GM18870 (cell line): ENCODE results near the gene MIGA2.

ENCODE experiments used
- ATAC-seq: cut with Tn5 transposase; IDR thresholded peaks from one replicate; pipeline ENCODE4 v1.9.1; 2021; ENCODE audit warnings: moderate library complexity; ENCODE audit not compliant: unreplicated experiment

Gene MIGA2

DNA sequence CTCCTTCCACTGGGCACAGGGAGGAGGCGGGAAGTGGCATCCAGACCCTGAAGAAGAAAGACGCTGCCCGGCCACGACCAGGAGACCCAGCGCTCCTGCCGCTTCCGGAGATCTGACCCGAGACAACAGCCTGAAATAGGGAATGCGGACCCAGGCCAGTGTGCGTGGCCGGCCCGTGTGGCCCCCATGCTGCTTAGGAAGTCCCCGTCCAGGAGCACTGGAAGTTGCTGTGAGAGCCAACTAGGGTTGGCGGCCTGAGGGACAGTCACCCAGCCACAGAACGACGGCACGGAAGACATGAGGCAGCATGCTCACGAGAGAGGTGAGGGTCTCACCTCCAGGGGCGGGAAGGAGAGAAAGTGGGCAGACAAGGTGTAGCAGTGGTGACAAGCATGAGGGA, 25.3 kb upstream of the MIGA2 start:
- ATAC-seq = no peak

GRCh38 chr9:129011761-129012181, 24.7 kb upstream of the MIGA2 start:
- no peak for ATAC-seq

DNA sequence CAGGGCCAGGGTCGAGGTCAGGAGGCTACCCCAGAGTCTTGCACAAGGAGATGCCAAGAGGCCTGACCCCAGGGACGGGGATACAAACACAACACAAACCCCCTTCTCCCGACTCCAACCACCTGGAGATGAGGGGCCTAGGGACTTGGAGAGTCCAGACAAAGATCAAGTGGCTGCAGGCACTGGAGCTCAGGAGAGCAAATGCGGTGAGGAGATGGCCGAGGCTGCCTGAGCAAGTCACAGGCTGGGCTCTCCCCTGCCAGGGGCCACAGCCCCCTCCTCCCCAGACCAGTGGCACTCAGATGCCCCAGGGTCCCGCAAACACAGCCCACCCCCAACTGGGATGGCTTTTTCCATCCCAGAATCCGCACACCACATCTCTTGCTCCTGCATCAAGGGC, 24.1 kb upstream of the MIGA2 start:
- no peak for ATAC-seq

- ATAC-seq = no peak
Observed at GRCh38 chr9:129012893-129013448, 23.5 kb upstream of the MIGA2 start.

DNA sequence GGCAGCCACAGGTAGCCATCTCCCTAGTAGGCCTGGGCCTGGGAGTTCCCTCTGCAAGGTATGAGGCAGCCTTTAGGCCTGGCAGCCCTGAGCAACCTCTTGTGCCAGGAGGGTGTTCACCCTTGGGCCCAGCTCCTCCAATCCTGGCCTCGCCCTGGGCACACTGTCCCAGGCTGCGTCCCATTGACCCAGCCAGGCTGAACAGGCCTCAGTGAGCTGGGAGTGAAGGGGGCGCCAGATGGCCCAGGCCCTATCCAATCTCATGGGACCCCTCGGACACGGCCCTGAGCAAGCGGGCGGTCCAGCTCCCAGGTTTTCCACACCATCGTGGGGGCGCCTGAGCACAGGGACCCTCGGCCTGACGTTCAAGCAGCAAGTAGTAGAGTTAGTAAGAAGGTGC, 22.8 kb upstream of the MIGA2 start:
- ATAC-seq = no peak

DNA sequence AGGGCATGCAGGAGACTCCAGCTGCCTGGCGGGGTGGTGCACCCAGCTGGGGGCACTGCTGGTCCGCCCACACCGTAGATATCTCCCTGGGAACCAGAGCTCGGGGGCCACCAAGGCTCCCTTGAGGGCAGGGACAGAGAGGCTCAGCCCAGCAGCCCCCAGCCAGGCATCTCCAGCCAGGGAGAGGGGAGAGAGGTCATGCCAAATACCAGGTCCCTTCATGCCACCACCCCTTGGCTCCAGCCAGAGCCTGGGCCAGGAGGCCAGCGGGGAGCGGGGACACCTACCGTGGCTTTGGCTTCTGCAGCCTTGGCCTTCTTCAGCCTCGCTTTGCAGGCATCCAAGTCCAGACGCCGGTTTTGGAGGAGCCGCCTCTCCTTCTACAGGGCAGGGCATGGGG, 22.3 kb upstream of the MIGA2 start:
- ATAC-seq = no peak

DNA sequence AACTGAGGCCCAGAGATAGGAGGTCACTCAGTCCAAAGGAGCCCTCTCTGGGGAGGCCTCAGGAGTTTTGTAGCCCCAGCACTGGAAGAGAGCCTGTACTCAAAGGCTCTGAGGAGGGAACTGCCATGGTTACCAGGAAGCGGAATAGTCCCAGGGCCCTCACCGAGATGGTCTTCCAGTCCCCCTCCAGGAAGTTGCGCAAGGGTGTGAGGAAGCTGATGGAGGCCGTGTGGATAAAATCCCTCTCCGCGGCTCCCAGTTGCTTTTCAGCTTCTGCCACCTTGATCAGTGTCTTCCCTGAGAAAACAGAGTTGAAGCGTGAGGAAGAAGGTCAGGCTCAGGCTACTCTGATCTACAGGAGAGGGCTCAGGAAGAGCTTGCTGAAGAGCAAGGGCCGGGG, 21.8 kb upstream of the MIGA2 start:
- ATAC-seq = no peak

DNA sequence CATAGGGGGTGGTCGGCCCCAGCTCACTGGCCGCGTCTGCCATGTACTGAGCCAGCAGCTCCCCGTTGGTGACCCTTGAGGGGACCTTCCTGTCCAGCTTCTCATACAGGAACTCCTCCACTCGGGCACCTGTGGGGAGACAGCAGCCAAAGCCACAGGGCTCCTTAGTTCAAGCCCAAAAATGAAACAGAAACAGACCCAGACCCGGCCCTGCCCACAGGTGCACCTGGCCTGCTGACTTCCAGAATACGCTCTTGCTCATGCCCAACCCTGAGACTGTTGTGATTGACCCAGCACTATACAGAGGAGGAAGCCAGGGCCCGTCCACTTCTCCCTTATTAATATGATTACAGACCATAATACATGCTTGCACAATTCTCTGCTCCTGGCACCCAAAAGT, 15.3 kb upstream of the MIGA2 start:
- no peak for ATAC-seq

- no peak for ATAC-seq
Observed at GRCh38 chr9:129022037-129022436, 14.4 kb upstream of the MIGA2 start.

DNA sequence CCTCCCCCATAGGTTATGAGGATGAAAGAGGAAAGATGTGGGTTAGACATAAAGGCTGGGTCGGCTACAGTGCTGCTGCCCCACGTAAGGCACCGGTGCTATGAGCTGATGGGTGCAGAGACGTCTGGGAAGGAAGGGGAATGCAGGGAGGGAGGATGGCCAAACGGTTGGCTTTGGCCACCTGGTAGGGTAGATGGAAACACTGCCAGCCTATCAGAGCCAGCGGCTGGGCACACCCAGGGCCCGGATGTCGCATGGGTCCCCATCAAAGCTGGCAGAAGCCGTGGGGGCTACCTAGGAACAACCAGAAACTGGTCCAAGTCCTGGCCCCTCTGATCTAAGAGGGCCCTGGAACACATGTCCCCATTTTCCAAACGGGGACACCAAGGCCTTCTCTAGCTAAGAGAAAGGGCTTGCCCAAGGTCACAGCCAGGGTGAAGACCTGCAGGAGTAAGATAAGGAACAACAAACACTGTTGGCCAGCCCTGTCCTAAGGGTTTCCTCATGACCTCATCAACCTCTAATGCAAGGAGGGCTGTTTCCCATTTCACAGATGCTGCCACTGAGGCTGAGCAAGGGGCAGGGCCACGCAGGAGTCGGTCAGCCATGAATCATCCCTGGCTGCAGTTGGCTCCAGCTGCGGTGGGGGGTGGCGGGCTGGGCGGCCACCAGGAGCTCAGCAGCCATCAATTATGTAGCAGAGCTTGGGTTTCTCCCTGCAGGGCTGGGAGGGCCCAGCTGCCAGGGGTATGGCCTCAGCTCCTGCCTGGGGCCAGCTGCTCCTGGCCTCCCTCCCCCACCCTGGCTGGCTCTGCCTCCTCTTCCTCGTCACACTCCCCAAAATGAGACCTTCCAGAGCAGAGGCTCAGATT, 13.2 kb upstream of the MIGA2 start:
- no peak for ATAC-seq

- no peak for ATAC-seq
Observed at GRCh38 chr9:129023908-129024233, 12.6 kb upstream of the MIGA2 start.

DNA sequence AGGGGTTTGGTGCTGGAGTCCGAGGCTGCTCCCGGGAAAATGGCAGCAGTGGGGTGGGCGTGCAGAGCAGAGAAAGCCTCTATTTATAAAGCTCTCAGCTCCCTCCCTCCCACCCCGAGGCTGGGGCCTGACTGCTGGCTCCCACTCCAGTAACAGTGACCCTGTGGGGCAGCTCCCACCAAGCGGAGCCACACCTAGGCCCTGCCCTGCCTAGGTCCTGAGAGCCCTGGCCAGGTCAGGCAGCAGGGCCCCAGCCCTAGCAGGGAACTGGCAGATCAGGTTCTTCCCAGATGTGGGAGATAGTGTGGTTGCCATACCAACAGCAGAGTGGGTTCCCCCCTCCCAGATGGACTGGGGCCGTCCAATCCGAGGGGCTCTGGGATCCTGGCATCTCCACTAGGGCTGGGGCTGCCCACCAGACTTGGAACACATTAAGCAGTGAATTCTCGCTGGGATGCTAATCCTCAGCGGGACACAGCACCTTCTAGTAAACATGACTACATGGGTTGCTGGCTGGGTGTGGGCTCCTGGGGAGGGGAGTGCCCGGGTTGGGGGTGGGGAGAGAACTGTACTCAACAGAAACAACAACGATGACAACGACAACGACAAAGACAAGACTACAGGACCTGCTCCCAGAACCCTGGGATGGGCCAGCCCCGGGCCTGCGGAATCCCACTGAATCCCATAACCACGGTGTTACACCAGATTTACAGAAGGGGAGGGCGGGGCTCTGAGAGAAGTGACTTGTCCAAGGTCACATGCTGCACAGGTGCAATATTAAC, 9.8 kb upstream of the MIGA2 start:
- ATAC-seq = no peak

DNA sequence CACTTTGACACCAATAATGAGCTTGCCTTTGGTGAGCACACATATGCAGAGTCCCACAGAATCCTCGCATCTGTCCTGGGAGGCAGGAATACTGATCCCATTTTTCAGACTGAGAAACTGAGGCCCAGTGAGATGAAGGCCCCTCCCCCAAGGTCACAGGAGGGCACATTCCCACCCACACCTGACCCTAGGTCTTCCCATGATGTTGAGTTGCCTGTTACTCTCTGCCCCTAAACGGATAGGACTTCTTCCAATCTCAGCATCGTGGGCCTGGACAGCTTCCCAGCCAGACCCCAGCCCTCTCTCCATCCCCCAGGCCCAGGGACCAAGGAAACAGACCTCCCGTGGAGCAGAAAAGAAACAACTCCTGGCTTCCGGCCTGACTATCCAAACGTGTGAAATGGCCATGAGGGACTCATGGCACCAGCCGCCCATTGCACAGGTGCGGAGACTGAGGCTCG, 9.2 kb upstream of the MIGA2 start:
- ATAC-seq = no peak

GRCh38 chr9:129027685-129028191, 8.7 kb upstream of the MIGA2 start:
- ATAC-seq = no peak

DNA sequence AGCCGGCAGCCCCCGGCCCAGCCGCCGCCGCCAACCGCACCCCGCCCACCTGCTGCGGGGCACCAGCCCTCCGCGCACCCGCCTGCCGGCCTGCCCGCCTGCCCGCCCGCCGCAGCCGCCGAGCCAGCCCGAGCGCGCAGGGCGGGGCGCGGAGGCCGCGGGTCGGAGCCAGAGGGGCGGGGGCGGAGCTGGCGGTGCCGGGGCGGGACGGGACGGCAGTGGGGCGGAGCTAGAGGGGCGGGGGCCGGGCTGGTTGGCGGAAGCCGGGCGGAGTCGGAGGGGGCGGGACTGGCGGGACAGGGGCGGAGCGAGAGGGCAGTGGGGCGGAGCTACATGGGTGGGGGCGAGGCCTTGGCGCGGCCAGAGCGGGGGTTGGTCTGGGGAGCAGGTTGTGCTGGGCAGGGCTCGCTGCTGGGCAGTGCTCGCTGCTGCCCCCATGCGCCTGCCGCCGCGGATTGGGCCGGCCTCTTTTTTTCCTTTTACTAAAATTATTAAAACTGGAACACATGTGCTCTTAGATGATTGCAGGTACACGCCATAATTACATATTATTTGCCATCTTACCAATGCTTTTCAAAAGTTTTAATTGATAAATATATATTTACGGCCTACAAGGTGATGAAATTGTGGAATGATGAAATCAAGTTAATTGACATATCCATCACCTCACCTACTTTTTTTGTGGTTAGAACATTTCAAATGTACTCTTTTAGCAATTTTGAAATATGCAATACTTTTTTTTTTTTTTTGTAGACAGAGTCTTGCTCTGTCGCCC, 8.0 kb upstream of the MIGA2 start, which contains the start of gene SH3GLB2:
Gene SH3GLB2 (minus strand): TSS at position 140 of the 775 bp plus-strand sequence. CDS start 177 bp downstream, outside the sequence.
- ATAC-seq = no peak

DNA sequence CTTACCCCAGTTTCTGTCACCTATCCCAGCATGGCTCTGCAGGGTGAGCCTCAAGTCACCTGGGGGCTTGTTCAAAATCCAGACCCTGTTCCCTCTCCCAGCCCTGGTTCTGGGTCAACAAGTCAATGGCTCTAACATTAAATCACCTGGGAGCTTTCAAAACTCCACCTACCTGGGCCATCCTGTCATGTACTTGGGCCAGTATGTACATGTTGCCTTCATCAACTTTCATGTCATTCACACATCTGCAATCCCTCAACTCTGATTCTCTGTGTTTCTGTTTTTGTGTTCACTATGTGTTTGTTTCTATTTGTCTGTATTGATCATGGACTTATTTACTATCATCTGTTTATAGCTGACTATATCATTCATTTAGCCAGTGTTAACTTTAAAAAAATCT, 6.2 kb upstream of the MIGA2 start:
- no peak for ATAC-seq

GRCh38 chr9:129031514-129031913, 4.9 kb upstream of the MIGA2 start:
- no peak for ATAC-seq

DNA sequence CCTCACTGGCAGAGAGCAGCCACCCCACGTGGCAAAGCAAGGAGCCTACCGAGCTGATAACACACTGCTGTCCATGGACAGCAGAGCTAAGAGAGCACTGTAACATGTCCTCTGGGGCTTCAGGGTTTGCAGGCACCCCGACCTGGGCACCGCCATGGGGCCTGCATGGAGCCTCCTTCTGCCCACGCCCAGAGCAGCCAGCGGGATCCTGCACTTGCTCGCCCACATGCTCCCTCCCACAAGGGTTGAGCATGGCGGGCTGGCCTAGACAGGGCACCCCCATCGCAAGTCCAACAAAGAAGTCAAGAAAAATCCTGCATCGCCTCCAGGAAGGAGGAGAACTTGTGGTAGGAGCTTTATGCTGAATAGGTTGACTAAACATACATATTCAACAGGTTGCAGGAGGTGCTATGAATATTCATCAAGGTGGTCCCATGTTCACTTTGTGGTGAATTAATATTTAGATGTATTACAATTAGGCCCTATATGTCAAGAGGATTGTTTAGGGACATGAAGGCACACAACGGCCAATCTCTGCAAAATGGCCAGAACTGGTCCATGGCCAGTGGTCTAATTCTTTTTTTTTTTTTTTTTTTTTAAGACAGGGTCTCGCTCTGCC, 3.8 kb upstream of the MIGA2 start:
- no peak for ATAC-seq

DNA sequence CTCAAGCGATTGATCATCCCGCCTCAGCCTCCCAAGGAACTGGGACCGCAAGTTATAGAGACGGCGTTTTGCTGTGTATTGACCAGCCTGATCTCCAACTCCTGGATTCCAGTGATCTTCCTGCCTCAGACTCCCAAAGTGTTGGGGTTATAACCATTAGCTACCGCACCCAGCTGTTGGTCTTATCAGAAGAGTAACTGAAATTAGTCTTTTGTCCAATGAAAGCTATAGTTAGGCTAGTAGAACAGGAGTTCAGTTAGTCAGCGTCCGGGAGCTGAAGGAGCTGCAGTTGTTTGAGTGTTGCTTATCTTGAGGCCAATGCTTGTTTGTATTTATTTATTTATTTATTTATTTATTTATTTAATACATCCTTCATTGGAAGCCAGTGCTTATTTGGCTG, 3.2 kb upstream of the MIGA2 start:
- ATAC-seq = no peak

- ATAC-seq = peak; percentile 6
Observed at GRCh38 chr9:129035838-129036237, 588 bp upstream of the MIGA2 start.
